Kasumi-1 (cell line): ENCODE results near the gene ACOT11.

Experiments
- DNase-seq, 2 experiments: peaks; one replicate each; lab custom pipeline; 2025; lab: John Stamatoyannopoulos, UW

ACOT11 gene

DNA sequence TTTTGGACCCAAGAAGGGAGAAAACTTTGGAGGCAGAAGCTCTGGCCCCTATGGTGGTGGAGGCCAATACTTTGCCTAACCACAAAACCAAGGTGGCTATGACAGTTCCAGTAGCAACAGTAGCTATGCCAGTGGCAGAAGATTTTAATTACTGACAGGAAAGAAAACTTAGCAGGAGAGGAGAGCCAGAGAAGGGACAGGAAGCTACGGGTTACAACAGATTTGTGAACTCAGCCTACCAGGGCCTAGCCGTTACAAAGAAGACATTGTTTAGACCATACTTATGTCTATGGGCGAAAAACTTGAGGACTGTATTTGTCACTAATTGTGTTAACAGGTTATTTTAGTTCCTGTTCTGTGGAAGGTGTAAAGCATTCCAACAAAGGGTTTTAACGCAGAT lies 10.4 kb upstream of the ACOT11 start:
- DNase-seq = peak; percentile 42 to 55

DNA sequence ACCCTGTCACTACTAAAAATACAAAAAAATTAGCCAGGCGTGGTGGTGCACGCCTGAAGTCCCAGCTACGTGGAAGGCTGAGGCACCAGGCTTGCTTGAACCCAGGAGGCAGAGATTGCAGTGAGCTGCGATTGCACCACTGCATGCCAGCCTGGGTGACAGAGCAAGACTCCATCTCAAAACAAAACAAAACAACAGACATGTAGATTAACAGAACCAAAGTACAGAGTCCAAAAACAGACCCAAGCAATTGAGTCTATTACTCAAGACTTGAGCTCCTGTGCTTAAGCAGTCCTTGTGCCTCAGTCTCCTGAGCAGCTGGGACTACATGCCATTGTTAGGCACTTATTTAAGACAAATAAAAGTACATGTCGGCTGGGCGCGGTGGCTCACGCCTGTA lies 9.5 kb upstream of the ACOT11 start:
- DNase-seq = no peak

DNA sequence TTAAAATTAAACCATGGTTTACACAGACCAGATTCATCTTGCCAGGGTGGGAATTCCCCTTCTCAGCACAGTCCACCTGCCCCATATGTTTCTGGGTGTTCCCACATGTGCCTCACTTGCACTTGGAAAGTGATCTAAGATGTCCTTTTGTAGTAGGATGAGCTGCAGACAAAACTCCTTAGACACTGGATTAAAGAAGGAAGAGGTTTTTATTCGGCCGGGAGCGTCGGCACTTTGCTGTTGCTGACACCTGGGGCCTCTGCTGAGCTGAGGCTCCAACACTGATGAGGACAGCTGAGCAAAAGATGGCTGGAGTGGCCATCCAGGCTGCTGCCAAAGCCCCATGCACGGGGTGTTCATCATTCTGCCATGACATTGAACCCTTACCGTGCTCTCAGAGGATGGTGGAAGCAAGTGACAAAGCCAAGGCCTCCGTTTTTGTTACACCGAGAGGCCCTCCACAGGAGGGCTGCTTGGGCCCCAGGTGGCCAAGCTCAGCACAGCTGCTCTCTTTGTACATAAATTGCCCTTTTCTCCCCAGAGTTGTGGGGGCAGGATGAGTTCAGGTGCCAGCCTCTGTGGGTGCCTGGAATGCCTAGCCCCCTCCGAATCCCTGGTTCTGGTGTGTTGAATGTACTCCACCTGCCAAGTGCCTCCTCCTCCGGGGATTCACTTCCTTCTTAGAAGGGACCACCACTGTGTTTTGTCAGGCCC lies 7.3 kb upstream of the ACOT11 start:
- DNase-seq = no peak

- DNase-seq = peak; percentile 77 to 85
Observed at GRCh38 chr1:54542120-54542961, 5.7 kb upstream of the ACOT11 start.

DNA sequence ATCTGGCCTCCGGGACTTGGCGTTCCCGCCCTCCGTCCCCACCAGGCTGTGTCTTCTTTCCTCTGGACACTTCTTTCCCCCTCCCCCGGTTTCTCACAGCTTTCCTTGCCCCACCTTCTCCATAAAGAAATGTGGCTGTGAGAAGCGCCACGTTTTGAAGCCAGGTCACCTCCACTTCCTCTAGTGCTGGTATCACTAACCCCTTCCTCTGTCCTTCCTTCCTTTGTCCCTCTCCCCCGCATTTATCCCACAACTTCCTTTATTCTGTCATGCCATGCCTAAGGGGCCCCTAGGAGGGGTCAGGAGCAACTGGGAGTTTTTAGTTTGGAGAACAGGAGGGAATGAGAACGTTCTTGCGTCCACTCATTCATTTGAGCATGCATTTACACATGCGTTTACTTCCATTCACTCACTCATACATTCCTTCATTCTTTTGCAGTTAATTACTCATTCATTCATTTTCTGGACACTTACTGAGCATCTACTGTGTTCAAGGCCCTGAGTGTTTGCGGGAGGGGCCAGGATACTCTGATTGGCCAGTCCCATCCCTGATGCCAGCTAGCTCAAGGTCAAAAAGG lies 5.0 kb upstream of the ACOT11 start:
- peak; percentile 91 to 95 for DNase-seq

DNA sequence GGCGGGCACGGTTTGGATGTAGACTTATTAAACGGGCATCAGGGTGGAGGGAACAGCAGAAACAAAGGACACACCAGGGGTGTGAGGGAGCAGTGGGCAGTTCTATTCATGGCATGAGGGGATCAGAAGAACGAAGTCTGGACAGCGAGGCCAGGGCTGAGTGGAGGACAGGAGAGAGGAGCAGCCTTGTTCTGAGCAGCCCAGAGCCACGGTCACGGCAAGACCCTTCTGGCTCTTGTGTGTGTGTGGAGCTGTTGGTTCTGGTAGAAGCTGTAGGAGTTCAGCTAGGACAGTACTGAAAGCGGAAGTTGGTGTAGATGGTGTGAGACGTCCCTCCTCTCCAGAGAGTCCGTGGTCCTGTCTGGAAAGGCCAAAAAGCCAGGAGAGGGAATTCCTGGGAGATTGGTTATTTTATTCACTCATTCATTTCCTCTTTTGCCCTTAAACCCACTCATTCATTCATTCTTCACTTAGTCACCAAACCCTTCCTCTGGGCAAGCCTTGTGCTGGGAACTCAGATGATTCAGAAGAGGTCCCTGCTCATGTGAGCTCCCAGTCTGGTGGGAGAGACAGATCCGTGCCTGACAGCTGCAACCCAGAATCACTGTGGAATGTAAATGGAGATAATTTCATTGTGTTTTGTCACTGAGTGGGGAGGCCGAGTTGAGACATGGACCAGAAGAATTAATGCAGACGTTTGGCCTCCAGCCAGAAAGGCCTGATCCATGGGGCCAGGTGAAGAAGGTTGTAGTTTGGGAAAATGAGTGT lies 4.1 kb upstream of the ACOT11 start:
- DNase-seq = peak; percentile 72 to 82

- DNase-seq = no peak
Observed at GRCh38 chr1:54545916-54546635, 2.0 kb upstream of the ACOT11 start.

GRCh38 chr1:54546651-54547401 lies 1.2 kb upstream of the ACOT11 start:
- DNase-seq = peak; percentile 86 to 89

DNA sequence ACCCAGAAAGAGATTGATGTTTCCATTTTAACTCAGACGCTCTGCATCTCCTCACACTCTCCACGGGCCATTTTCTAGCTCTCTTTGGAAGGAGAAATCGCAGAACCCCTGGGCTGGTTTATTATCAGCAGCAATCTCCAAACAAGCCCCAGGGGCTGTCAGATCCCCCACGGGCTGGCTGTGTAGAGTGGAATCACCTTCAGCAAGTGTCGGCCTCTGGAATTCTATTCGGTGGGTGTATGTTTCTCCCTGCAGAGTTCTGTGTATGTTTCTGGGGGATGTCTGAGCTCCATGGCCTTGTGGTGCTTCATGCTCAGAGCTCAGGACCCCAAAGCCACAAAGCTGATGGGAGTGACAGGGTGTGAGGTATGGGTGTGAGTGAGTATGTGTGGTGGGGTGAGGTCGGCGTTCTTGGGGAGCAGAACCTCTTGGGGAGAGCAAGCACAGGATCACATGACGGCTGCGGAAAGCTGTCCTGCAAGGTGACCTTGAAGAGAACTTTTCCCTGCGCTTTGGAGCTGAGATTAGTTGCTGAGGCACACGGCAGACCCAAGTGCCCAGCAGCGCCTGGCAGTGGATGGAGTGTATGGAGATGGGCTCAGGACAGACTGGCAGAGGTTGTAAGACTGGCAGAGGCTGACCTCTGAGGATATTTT lies 489 bp downstream of the ACOT11 start:
- no peak for DNase-seq

DNA sequence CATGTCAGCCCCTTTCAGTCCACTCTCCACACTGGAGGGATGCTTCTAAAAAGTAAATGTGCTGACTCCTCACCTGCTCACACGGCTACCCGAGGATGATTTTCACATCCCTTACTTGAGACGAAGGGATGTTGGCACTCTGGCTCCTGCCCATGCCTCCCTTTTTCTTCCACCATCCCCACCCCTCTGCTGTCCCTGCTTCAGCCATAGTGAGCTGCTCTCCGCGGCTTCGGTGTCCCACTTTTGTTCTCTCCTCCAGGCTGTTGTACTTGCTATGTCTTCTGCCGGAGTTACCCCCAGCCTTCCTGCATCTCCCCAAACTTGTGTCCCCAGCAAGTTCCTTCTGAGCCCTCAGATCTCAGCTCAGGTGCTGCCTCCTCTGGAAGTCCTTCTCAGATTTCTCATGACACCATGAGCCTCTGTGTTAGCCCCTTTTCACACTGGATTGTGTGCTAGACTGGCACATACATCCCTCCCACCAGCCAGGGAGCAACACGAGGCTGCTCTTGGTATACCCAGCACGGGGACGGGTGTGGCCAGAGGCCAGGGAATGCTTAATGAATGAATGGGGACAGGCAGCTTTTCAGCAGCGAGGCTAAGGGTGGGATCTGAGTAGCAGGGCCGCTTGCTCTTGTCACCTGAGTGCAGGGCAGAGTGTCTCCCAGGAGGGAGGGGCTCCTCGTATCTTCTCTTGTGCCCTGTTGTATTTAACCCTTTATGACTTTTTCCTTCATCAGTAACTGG lies 1.3 kb downstream of the ACOT11 start:
- DNase-seq = no peak

DNA sequence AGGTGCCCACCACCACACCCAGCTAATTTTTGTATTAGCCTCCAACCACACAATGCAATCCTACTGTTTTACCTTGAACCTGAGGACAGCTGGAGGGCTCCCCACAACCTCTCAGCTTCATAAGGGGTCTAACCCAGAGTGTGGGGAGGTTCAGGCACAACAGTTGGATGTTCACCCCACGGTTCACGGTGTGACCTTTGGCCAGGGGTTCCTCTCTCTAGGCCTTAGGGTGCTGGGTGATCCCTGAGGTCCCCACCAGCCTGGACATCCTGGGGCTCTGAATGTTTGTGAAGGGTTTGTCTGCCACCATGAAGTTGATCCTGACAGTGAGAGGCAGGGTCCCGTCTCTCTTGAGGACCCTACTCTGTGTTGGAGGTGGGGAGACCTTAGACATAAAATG lies 3.9 kb downstream of the ACOT11 start:
- DNase-seq = no peak

- DNase-seq = no peak
Observed at GRCh38 chr1:54553602-54554313, 5.7 kb downstream of the ACOT11 start.

DNA sequence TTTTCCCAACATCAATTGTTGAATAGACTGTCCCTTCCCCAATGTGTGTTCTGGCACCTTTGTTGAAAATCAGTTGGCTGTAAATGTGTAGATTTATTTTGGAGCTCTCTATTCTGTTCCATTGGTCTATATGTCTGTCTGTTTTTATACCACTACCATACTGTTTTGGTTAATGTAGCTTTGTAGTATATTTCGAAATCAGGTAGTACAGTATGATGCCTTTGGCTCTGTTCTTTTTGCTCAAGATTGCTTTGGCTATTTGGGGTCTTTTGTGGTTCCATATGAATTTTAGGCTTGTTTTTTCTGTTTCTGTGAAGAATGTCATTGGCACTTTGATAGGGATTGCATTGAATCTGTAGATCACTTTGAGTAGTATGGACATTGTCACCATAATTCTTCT lies 8.1 kb downstream of the ACOT11 start:
- no peak for DNase-seq

DNA sequence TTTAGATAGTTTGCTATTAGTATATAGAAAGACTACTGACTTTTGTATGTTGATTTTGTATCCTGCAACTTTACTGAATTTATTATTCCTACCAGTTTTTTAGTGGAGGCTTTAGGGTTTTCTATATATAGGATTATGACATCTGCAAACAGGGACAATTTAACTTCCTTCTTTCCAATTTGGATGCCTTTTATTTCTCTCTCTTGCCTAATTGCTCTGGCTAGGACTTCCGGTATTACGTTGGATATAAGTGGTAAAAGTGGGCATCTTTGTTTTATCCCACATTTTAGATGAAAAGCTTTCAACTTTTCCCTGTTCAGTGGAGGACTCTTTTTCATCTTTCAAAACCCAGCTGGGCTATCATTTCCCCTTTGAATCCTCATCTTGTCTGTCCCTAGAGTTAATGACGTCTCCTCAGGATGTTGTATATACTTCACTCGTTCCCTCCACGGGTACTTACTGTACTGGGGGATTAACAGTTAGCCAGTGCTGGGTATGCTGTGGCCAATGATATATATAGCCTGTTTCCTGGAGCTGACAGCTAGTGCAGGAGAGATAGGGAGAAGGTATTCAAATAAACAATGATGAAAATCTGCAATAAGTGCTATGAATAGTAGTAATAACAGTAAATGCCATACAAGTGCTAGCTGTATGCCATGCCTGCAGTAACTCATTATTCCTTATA lies 9.8 kb downstream of the ACOT11 start:
- peak; percentile 43 to 51 for DNase-seq

DNA sequence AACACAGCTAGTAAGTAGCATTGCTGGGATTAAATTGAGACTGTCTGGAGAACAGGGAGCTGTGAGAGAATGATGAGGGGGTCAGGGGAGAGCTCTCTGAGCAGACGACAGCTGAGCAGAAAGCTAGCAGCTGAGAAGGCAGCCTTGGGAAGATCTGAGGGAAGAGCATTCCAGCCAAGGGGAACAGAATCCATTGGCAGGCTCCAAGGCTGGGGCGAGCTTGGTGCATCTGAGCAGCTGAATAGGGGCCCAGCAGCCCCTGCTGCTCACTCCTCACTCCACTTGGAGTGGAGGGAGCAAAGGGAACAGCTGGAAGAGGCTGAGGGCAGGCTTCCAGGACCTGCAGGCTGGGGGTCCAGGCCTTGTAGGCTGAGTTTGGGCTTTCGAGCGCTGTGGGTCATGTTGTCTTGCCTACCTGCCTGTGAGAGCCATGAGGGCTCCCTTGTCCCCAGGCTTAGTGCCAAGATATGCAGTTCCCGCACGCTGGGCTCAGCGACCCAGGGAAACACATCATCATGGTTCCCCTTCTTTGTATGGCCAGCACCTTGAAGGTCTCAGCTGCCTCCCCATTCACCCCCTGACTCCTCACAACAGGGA lies 10.5 kb downstream of the ACOT11 start:
- no peak for DNase-seq

GRCh38 chr1:54559111-54559548 lies 11.1 kb downstream of the ACOT11 start:
- no peak for DNase-seq

- no peak for DNase-seq
Observed at GRCh38 chr1:54559771-54560231, 11.8 kb downstream of the ACOT11 start.
